Activated CD4-positive, alpha-beta T cell treated with anti-CD3 and anti-CD28 coated beads for 36 hours (primary cell): Measurements from ENCODE around the gene RSRC2. TPM values are rescaled to one million over a fixed set of nuclear protein-coding genes. Genes with fewer than 3 reads are reported as not detected.
"Not testable (repeated sequence)": the region's sequence is repeated elsewhere in the genome, so short reads cannot be mapped to it uniquely, and the experiment has no call there.

ENCODE experiments used
- ATAC-seq: fragments of 200-7000 bp; cut with Tn5 transposase; one replicate; pipeline ENCODE4 v1.10.0; 2021; ENCODE audit warnings: mild to moderate bottlenecking, moderate library complexity
- CTCF ChIA-PET: fragments of 350-600 bp; sonication (Branson Sonifier 250); formaldehyde crosslinking; loops from one replicate; lab custom pipeline; 2021; ENCODE audit warnings: antibody characterized with exemption; lab: Charles Lee
- POLR2A ChIA-PET: fragments of 350-600 bp; sonication (Branson Sonifier 250); formaldehyde crosslinking; loops from one replicate; lab custom pipeline; 2021; ENCODE audit warnings: antibody characterized with exemption, inconsistent platforms; lab: Charles Lee
- DNase-seq: peaks from one replicate; pipeline ENCODE4 v3.0.0-alpha.2; 2020
- H3K27ac Mint-ChIP-seq: one replicate; pipeline ENCODE4 v1.8.0; 2021; ENCODE audit warnings: mixed read lengths
- H3K27me3 Mint-ChIP-seq: one replicate; pipeline ENCODE4 v1.8.0; 2021; ENCODE audit warnings: mixed read lengths
- H3K36me3 Mint-ChIP-seq: one replicate; pipeline ENCODE4 v1.8.0; 2021; ENCODE audit warnings: low read depth, mixed read lengths
- H3K4me1 Mint-ChIP-seq: one replicate; pipeline ENCODE4 v1.8.0; 2021; ENCODE audit warnings: mixed read lengths
- H3K4me3 Mint-ChIP-seq: one replicate; pipeline ENCODE4 v1.8.0; 2021; ENCODE audit warnings: mild to moderate bottlenecking, moderate library complexity, mixed read lengths
- H3K9me3 Mint-ChIP-seq: one replicate; pipeline ENCODE4 v1.8.0; 2021; ENCODE audit warnings: low read depth, mixed read lengths
- intact Hi-C, 2 experiments: fragments of 100-400 bp; cut with DNase I in 1 of 2; cut with micrococcal nuclease in 1 of 2; formaldehyde crosslinking; loops; one replicate each; pipeline versions ENCODE4 v1.14.2 to v1.15.1; 2022 to 2024; cut with DNase I, micrococcal nuclease
- total RNA-seq, 2 experiments: library from RNA; stranded (reverse); gene quantifications; one replicate each; pipeline ENCODE4 v1.2.3, GENCODE V29; 2021

RSRC2 gene
- total RNA-seq, 2 experiments from 2014 or later, result 92.7 to 105 TPM

GRCh38 chr12:122519418-122519817 is 7.3 kb downstream of the RSRC2 start:
- H3K4me3 Mint-ChIP-seq, result no peak overlapping the region
- peaks cover 69% of the 10 kb centered on the region for H3K4me1 Mint-ChIP-seq
- ATAC-seq (no peak), DNase-seq (no peak)
- intact Hi-C loops, result loop anchor here in 1 of 2 experiments (1.0 kb wide), 1 partner anchor 14 kb away; no protein-coding TSS in a partner anchor
- peaks cover 84% of the 10 kb centered on the region for H3K36me3 Mint-ChIP-seq
- H3K9me3 Mint-ChIP-seq, result no peaks in the 10 kb centered on the region
- POLR2A ChIA-PET, result interaction anchor here (0.6 kb wide), 2 partner anchors 11 to 14 kb away, joined by 4 to 5 read pairs; no protein-coding TSS in a partner anchor
- CTCF ChIA-PET, result interaction anchor here (0.5 to 1.4 kb wide), 5 partner anchors 12 to 724 kb away, joined by 3 to 4 read pairs (median 3); no protein-coding TSS in a partner anchor
- peak overlapping the region; percentile 37 for H3K27ac Mint-ChIP-seq
- no peaks in the 10 kb centered on the region for H3K27me3 Mint-ChIP-seq

- no peaks in the 10 kb centered on the region for H3K9me3 Mint-ChIP-seq
- no peaks in the 10 kb centered on the region for H3K27me3 Mint-ChIP-seq
- DNase-seq, result no peak
- no peak overlapping the region for H3K4me3 Mint-ChIP-seq
- CTCF ChIA-PET, result interaction anchor here (0.5 to 0.6 kb wide), 3 partner anchors 11 to 724 kb away, joined by 3 read pairs; no protein-coding TSS in a partner anchor
- POLR2A ChIA-PET, result interaction anchor here (0.6 kb wide), 2 partner anchors 11 to 13 kb away, joined by 4 to 5 read pairs; no protein-coding TSS in a partner anchor
- peak overlapping the region; percentile 45 for H3K27ac Mint-ChIP-seq
- intact Hi-C loops, result loop anchor here in 1 of 2 experiments (1.0 kb wide), 1 partner anchor 14 kb away; no protein-coding TSS in a partner anchor
- ATAC-seq, result no peak
- peaks cover 82% of the 10 kb centered on the region for H3K36me3 Mint-ChIP-seq
- H3K4me1 Mint-ChIP-seq, result peaks cover 63% of the 10 kb centered on the region
Measured at GRCh38 chr12:122518908-122519307, 7.8 kb downstream of the RSRC2 start.

- H3K4me3 Mint-ChIP-seq, result no peak overlapping the region
- H3K36me3 Mint-ChIP-seq, result peaks cover 76% of the 10 kb centered on the region
- intact Hi-C loops, result no loop called here
- ATAC-seq (peak; percentile 52), DNase-seq (no peak)
- ChIA-PET POLR2A (interaction anchor here (0.6 to 0.9 kb wide), 5 partner anchors 9 to 383 kb away, joined by 3 to 5 read pairs (median 4); partner anchors contain the start of genes KNTC1, RSRC2 and ZCCHC8), CTCF (interaction anchor here (0.7 to 0.9 kb wide), 3 partner anchors 9 to 553 kb away, joined by 3 read pairs; partner anchors contain the start of genes KNTC1 and RSRC2)
- no peaks in the 10 kb centered on the region for H3K9me3 Mint-ChIP-seq
- H3K27me3 Mint-ChIP-seq, result no peaks in the 10 kb centered on the region
- peaks cover 54% of the 10 kb centered on the region for H3K4me1 Mint-ChIP-seq
- H3K27ac Mint-ChIP-seq, result peak overlapping the region; percentile 78
Measured at GRCh38 chr12:122517877-122518276, 8.9 kb downstream of the RSRC2 start.

GRCh38 chr12:122516544-122517361 is 10.0 kb downstream of the RSRC2 start:
- H3K4me3 Mint-ChIP-seq, result no peak overlapping the region
- peaks cover 77% of the 10 kb centered on the region for H3K36me3 Mint-ChIP-seq
- H3K27ac Mint-ChIP-seq, result peak overlapping the region; percentile 63
- DNase-seq, result no peak
- CTCF ChIA-PET, result interaction anchor here (0.8 kb wide), 1 partner anchor 552 kb away, joined by 3 read pairs; no protein-coding TSS in a partner anchor
- H3K27me3 Mint-ChIP-seq, result no peaks in the 10 kb centered on the region
- ATAC-seq, result peak; percentile 6
- peaks cover 44% of the 10 kb centered on the region for H3K4me1 Mint-ChIP-seq
- no peaks in the 10 kb centered on the region for H3K9me3 Mint-ChIP-seq
- intact Hi-C loops, result no loop called here
- POLR2A ChIA-PET, result interaction anchor here (0.6 to 2.6 kb wide), 4 partner anchors 8 to 18 kb away, joined by 3 to 12 read pairs (median 5); partner anchors contain the start of gene ZCCHC8

- Mint-ChIP-seq H3K36me3 (peaks cover 73% of the 10 kb centered on the region), H3K4me1 (peaks cover 33% of the 10 kb centered on the region), H3K27ac (peak overlapping the region; percentile 43), H3K27me3 (no peaks in the 10 kb centered on the region), H3K9me3 (no peaks in the 10 kb centered on the region), H3K4me3 (no peak overlapping the region)
- ChIA-PET CTCF (interaction anchor here (1.4 kb wide), 1 partner anchor 14 kb away, joined by 6 read pairs; no protein-coding TSS in a partner anchor), POLR2A (interaction anchor here (1.1 to 2.6 kb wide), 2 partner anchors 9 to 14 kb away, joined by 3 to 12 read pairs; partner anchors contain the start of gene ZCCHC8)
- ATAC-seq (no peak), DNase-seq (no peak)
- intact Hi-C loops, result no loop called here
Measured at GRCh38 chr12:122515275-122515674, 11.5 kb downstream of the RSRC2 start.

GRCh38 chr12:122513660-122514059 is 13.1 kb downstream of the RSRC2 start:
- intact Hi-C loops, result no loop called here
- CTCF ChIA-PET, result interaction anchor here (1.7 to 1.9 kb wide), 4 partner anchors 8 to 114 kb away, joined by 3 to 12 read pairs (median 6); partner anchors contain the start of gene ZCCHC8
- POLR2A ChIA-PET, result interaction anchor here (0.7 to 2.0 kb wide), 2 partner anchors 13 to 262 kb away, joined by 3 to 8 read pairs; partner anchors contain the start of gene ZCCHC8
- Mint-ChIP-seq H3K36me3 (peaks cover 71% of the 10 kb centered on the region), H3K4me1 (peaks cover 21% of the 10 kb centered on the region), H3K9me3 (no peaks in the 10 kb centered on the region), H3K4me3 (no peak overlapping the region), H3K27me3 (no peaks in the 10 kb centered on the region), H3K27ac (no peak overlapping the region)
- DNase-seq (no peak), ATAC-seq (no peak)

- H3K27me3 Mint-ChIP-seq, ATAC-seq, H3K4me3 Mint-ChIP-seq, intact Hi-C loops, H3K9me3 Mint-ChIP-seq, H3K27ac Mint-ChIP-seq, DNase-seq: not testable (repeated sequence)
- H3K36me3 Mint-ChIP-seq, result peaks cover 70% of the 10 kb centered on the region
- POLR2A ChIA-PET, result interaction anchor here (0.7 to 2.0 kb wide), 4 partner anchors 11 to 261 kb away, joined by 3 to 8 read pairs (median 5); partner anchors contain the start of genes KNTC1, RSRC2 and ZCCHC8
- CTCF ChIA-PET, result interaction anchor here (0.7 to 1.9 kb wide), 6 partner anchors 9 to 272 kb away, joined by 3 to 12 read pairs (median 4); partner anchors contain the start of gene ZCCHC8
- peaks cover 15% of the 10 kb centered on the region for H3K4me1 Mint-ChIP-seq
Measured at GRCh38 chr12:122513028-122513427, 13.7 kb downstream of the RSRC2 start.

GRCh38 chr12:122508163-122508562 is 18.6 kb downstream of the RSRC2 start:
- intact Hi-C loops, result no loop called here
- ATAC-seq (no peak), DNase-seq (no peak)
- Mint-ChIP-seq H3K9me3 (no peaks in the 10 kb centered on the region), H3K4me3 (no peak overlapping the region), H3K27ac (no peak overlapping the region), H3K36me3 (peaks cover 71% of the 10 kb centered on the region), H3K27me3 (no peaks in the 10 kb centered on the region), H3K4me1 (no peaks in the 10 kb centered on the region)
- POLR2A ChIA-PET, result interaction anchor here (0.6 to 1.7 kb wide), 5 partner anchors 11 to 716 kb away, joined by 4 to 12 read pairs (median 5); partner anchors contain the start of genes KNTC1 and RSRC2
- CTCF ChIA-PET, result interaction anchor here (1.5 kb wide), 1 partner anchor 11 kb away, joined by 3 read pairs; no protein-coding TSS in a partner anchor

- no peaks in the 10 kb centered on the region for H3K9me3 Mint-ChIP-seq
- peaks cover 73% of the 10 kb centered on the region for H3K36me3 Mint-ChIP-seq
- H3K27ac Mint-ChIP-seq, result peak overlapping the region; percentile 7
- ChIA-PET POLR2A (no interaction called here), CTCF (no interaction called here)
- ATAC-seq (no peak), DNase-seq (no peak)
- no peaks in the 10 kb centered on the region for H3K27me3 Mint-ChIP-seq
- H3K4me3 Mint-ChIP-seq, result no peak overlapping the region
- intact Hi-C loops, result no loop called here
- H3K4me1 Mint-ChIP-seq, result peaks cover 9% of the 10 kb centered on the region
Measured at GRCh38 chr12:122506393-122506938, 20.3 kb downstream of the RSRC2 start.

GRCh38 chr12:122505419-122506051 is 21.2 kb downstream of the RSRC2 start:
- Mint-ChIP-seq H3K36me3 (peaks cover 65% of the 10 kb centered on the region), H3K27me3 (no peaks in the 10 kb centered on the region), H3K9me3 (no peaks in the 10 kb centered on the region), H3K27ac (no peak overlapping the region), H3K4me1 (peaks cover 15% of the 10 kb centered on the region), H3K4me3 (no peak overlapping the region)
- CTCF ChIA-PET, result interaction anchor here (0.6 kb wide), 2 partner anchors 224 to 694 kb away, joined by 3 read pairs; no protein-coding TSS in a partner anchor
- DNase-seq (no peak), ATAC-seq (no peak)
- POLR2A ChIA-PET, result interaction anchor here (1.1 to 1.4 kb wide), 2 partner anchors 14 to 21 kb away, joined by 4 to 6 read pairs; partner anchors contain the start of genes KNTC1 and RSRC2
- intact Hi-C loops, result loop anchor here in 1 of 2 experiments (1.0 kb wide), 1 partner anchor 14 kb away; no protein-coding TSS in a partner anchor
